AG09309 (cell line): ENCODE data around the gene EPHA6.

Source experiments
- DNase-seq: peaks from one replicate; pipeline ENCODE4 v3.0.0-alpha.2; 2010; ENCODE audit warnings: low read depth
- H3K4me3 ChIP-seq: 2 replicates; pipeline ENCODE4 v1.5.1; 2011; ENCODE audit warnings: mild to moderate bottlenecking, low read depth, low read length, moderate library complexity; ENCODE audit not compliant: control insufficient read depth
- CTCF ChIP-seq: IDR thresholded peaks from 2 replicates; pipeline ENCODE4 v1.5.1; 2011; ENCODE audit warnings: mild to moderate bottlenecking, low read depth, low read length, inconsistent platforms; ENCODE audit not compliant: insufficient read depth, control insufficient read depth; ENCODE audit errors: missing control alignments

EPHA6 gene

GRCh38 chr3:97665896-97666295, 851.5 kb downstream of the EPHA6 start:
- no peak for DNase-seq
- TF ChIP-seq CTCF, result no peak
- no peak overlapping the region for H3K4me3 ChIP-seq

- TF ChIP-seq CTCF, result no peak
- DNase-seq, result no peak
- no peak overlapping the region for H3K4me3 ChIP-seq
Measured at GRCh38 chr3:97670952-97671351, 856.6 kb downstream of the EPHA6 start.

GRCh38 chr3:97673357-97673997, 859.1 kb downstream of the EPHA6 start:
- no peak for DNase-seq
- TF ChIP-seq CTCF, result no peak
- H3K4me3 ChIP-seq, result no peak overlapping the region

- no peak for DNase-seq
- TF ChIP-seq CTCF, result no peak
- no peak overlapping the region for H3K4me3 ChIP-seq
Measured at GRCh38 chr3:97674461-97674860, 860.1 kb downstream of the EPHA6 start.

- no peak overlapping the region for H3K4me3 ChIP-seq
- no peak for DNase-seq
- TF ChIP-seq CTCF, result no peak
Measured at GRCh38 chr3:97680210-97680609, 865.8 kb downstream of the EPHA6 start.

- no peak for TF ChIP-seq CTCF
- no peak for DNase-seq
- H3K4me3 ChIP-seq, result no peak overlapping the region
Measured at GRCh38 chr3:97680696-97681095, 866.3 kb downstream of the EPHA6 start.

GRCh38 chr3:97684490-97684889, 870.1 kb downstream of the EPHA6 start:
- no peak for TF ChIP-seq CTCF
- DNase-seq, result no peak
- H3K4me3 ChIP-seq, result no peak overlapping the region
